Natural killer cell (primary cell): ENCODE results near the gene CHCHD1. TPM values are rescaled to one million over a fixed set of nuclear protein-coding genes. Genes with fewer than 3 reads are reported as not detected.

Source experiments
- ATAC-seq, 3 donors: fragments of 150-1000 bp in 2 of 3; fragments of 200-7000 bp in 1 of 3; cut with Tn5 transposase; 1 replicate in 1 of 3; 2 replicates in 2 of 3; pipeline ENCODE4 v1.10.0; 2021; ENCODE audit warnings: mild to moderate bottlenecking in 2 of 3, moderate library complexity in 2 of 3
- DNase-seq, 2 donors: peaks; one replicate each; pipeline versions ENCODE4 v3.0.0 to v3.0.0-alpha.2; 2013 to 2021; ENCODE audit warnings: mixed read lengths in 1 of 2
- H3K27ac ChIP-seq: one replicate; pipeline ENCODE4 v1.5.1; 2013; ENCODE audit warnings: mild to moderate bottlenecking, low read length
- H3K27me3 ChIP-seq: one replicate; pipeline ENCODE4 v1.6.1; 2013; ENCODE audit warnings: low read length; ENCODE audit not compliant: control insufficient read depth, insufficient read depth
- H3K36me3 ChIP-seq: one replicate; pipeline ENCODE4 v1.6.1; 2013; ENCODE audit warnings: low read length; ENCODE audit not compliant: control insufficient read depth, insufficient read depth
- H3K4me1 ChIP-seq: one replicate; pipeline ENCODE4 v1.6.1; 2013; ENCODE audit warnings: low read length; ENCODE audit not compliant: control insufficient read depth, insufficient read depth
- H3K4me3 ChIP-seq: one replicate; pipeline ENCODE4 v1.5.1; 2013; ENCODE audit warnings: low read length
- H3K9me3 ChIP-seq: one replicate; pipeline ENCODE4 v1.6.1; 2013; ENCODE audit warnings: low read length; ENCODE audit not compliant: control insufficient read depth, insufficient read depth
- H3K27ac Mint-ChIP-seq, 2 donors: one replicate each; pipeline ENCODE4 v1.8.0; 2022; ENCODE audit warnings: mild to moderate bottlenecking in 2 of 2, mixed read lengths in 2 of 2, moderate library complexity in 1 of 2
- H3K27me3 Mint-ChIP-seq, 2 donors: one replicate each; pipeline ENCODE4 v1.8.0; 2022; ENCODE audit warnings: low read depth in 2 of 2, mixed read lengths in 2 of 2
- H3K36me3 Mint-ChIP-seq: one replicate; pipeline ENCODE4 v1.8.0; 2022; ENCODE audit warnings: mixed read lengths
- H3K4me1 Mint-ChIP-seq, 2 donors: one replicate each; pipeline ENCODE4 v1.8.0; 2022; ENCODE audit warnings: mixed read lengths in 2 of 2
- H3K4me3 Mint-ChIP-seq: one replicate; pipeline ENCODE4 v1.8.0; 2022; ENCODE audit warnings: mild to moderate bottlenecking, moderate library complexity, mixed read lengths
- H3K9me3 Mint-ChIP-seq, 2 donors: one replicate each; pipeline ENCODE4 v1.8.0; 2022; ENCODE audit warnings: mixed read lengths in 2 of 2
- CTCF ChIP-seq: fragments of 200-600 bp; IDR thresholded peaks from one replicate; pipeline ENCODE4 v1.8.0; 2022; ENCODE audit warnings: antibody characterized with exemption
- WGBS: methylation state at CpG from one replicate; pipeline ENCODE4 v1.1.7; 2013; ENCODE audit warnings: missing lambda C conversion rate; ENCODE audit not compliant: insufficient coverage; 5-methylcytosine and 5-hydroxymethylcytosine counted together
- intact Hi-C: fragments of 100-400 bp; cut with micrococcal nuclease; formaldehyde crosslinking; loops from one replicate; pipeline ENCODE4 v1.14.2; 2022
- total RNA-seq, 4 donors: library from RNA; stranded (reverse); fragments of 120-200 nt in 1 of 4; gene quantifications; one replicate each; pipeline versions ENCODE4 v1.2.3 to v1.2.4, GENCODE V29; 2013 to 2022

CHCHD1 gene
- total RNA-seq, 3 donors from 2014 or later (not counting 1 experiment from before 2014, with no cell fraction given): 5.2 to 7.0 (median 5.9) TPM

DNA sequence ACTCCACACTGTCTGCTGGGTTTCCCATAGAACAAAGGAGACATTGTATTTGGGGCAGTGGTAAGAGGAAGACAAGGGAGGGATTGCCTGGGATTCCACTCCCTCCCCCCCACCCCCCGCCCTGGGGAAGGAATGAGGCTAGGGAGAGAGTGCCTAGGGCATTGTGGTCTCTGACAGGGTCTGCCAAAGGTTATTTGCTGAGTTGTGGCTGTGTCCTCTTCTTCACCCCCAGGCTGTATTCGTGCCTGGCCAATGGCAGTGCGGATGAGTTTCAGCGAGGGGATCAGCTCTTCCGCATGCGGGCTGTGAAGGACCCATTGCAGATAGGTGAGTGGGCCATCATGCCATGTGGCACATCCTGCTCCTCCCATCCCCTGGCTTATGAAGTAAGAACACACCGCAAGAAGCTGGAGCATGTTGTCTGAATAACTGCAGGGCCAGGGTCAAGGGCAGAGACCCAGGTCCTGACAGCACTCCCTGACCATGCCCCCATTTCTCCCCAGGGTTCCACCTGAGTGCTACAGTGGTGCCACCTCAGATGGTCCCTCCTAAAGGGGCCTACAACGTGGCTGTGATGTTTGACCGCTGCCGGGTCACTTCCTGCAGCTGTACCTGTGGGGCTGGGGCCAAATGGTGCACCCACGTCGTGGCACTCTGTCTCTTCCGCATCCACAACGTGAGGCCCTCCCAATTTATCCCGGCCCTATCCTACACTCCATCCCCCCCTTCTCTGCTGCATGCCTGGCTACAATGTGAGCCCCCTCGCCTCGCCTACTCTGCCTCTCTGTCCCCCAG is 7.2 kb downstream of the CHCHD1 start:
- intact Hi-C loops: loop anchor here (5.0 kb wide), 1 partner anchor 388 kb away; no protein-coding TSS in a partner anchor
- Histone ChIP-seq H3K27ac (no peak overlapping the region), H3K9me3 (no peaks in the 10 kb centered on the region), H3K36me3 (peaks cover 51% of the 10 kb centered on the region), H3K4me3 (no peak overlapping the region), H3K4me1 (peaks cover 22% of the 10 kb centered on the region), H3K27me3 (no peaks in the 10 kb centered on the region)
- TF ChIP-seq CTCF: no peak
- H3K27me3 Mint-ChIP-seq: no peaks in the 10 kb centered on the region
- H3K4me3 Mint-ChIP-seq: no peak overlapping the region
- peaks cover 27 to 39% of the 10 kb centered on the region in 2 donors for H3K4me1 Mint-ChIP-seq
- no peaks in the 10 kb centered on the region for H3K9me3 Mint-ChIP-seq
- no peak for DNase-seq
- no peaks in the 10 kb centered on the region for H3K36me3 Mint-ChIP-seq
- WGBS: 96% methylated on average over 16 of the region's 17 CpGs
- no peak for ATAC-seq
- no peak overlapping the region for H3K27ac Mint-ChIP-seq

GRCh38 chr10:73789659-73790055 is 7.8 kb downstream of the CHCHD1 start:
- peaks cover 57% of the 10 kb centered on the region for H3K36me3 ChIP-seq
- peaks cover 27 to 39% of the 10 kb centered on the region in 2 donors for H3K4me1 Mint-ChIP-seq
- H3K27ac ChIP-seq: no peak overlapping the region
- intact Hi-C loops: loop anchor here (5.0 kb wide), 1 partner anchor 388 kb away; no protein-coding TSS in a partner anchor
- WGBS: 94% methylated on average over 7 of the region's 10 CpGs
- H3K27ac Mint-ChIP-seq: no peak overlapping the region
- TF ChIP-seq CTCF: no peak
- no peaks in the 10 kb centered on the region for H3K27me3 ChIP-seq
- no peak for DNase-seq
- H3K36me3 Mint-ChIP-seq: no peaks in the 10 kb centered on the region
- no peaks in the 10 kb centered on the region for H3K9me3 Mint-ChIP-seq
- no peaks in the 10 kb centered on the region for H3K9me3 ChIP-seq
- no peaks in the 10 kb centered on the region for H3K27me3 Mint-ChIP-seq
- no peak overlapping the region for H3K4me3 ChIP-seq
- no peak overlapping the region for H3K4me3 Mint-ChIP-seq
- ATAC-seq: no peak
- peaks cover 22% of the 10 kb centered on the region for H3K4me1 ChIP-seq

GRCh38 chr10:73790886-73791625 is 9.2 kb downstream of the CHCHD1 start:
- Histone ChIP-seq H3K27me3 (no peaks in the 10 kb centered on the region), H3K36me3 (peaks cover 70% of the 10 kb centered on the region), H3K4me1 (peaks cover 15% of the 10 kb centered on the region), H3K9me3 (no peaks in the 10 kb centered on the region), H3K4me3 (no peak overlapping the region), H3K27ac (no peak overlapping the region)
- no peak overlapping the region for H3K4me3 Mint-ChIP-seq
- ATAC-seq: no peak
- no peak for DNase-seq
- intact Hi-C loops: no loop called here
- no peak overlapping the region for H3K27ac Mint-ChIP-seq
- 96% methylated on average over 22 of the region's 22 CpGs for WGBS
- TF ChIP-seq CTCF: no peak
- peaks cover 17 to 29% of the 10 kb centered on the region in 2 donors for H3K4me1 Mint-ChIP-seq
- H3K36me3 Mint-ChIP-seq: no peaks in the 10 kb centered on the region
- H3K9me3 Mint-ChIP-seq: no peaks in the 10 kb centered on the region
- no peaks in the 10 kb centered on the region for H3K27me3 Mint-ChIP-seq
